Kidney glomerular epithelial cell (primary cell): Measurements from ENCODE around the gene UQCC2.

Source experiments
- DNase-seq: peaks from one replicate; lab custom pipeline; 2025; lab: John Stamatoyannopoulos, UW

The UQCC2 gene

GRCh38 chr6:33725891-33726673 is 14.6 kb upstream of the UQCC2 start:
- DNase-seq, result no peak

- no peak for DNase-seq
Measured at GRCh38 chr6:33725222-33725621, 13.7 kb upstream of the UQCC2 start.

DNA sequence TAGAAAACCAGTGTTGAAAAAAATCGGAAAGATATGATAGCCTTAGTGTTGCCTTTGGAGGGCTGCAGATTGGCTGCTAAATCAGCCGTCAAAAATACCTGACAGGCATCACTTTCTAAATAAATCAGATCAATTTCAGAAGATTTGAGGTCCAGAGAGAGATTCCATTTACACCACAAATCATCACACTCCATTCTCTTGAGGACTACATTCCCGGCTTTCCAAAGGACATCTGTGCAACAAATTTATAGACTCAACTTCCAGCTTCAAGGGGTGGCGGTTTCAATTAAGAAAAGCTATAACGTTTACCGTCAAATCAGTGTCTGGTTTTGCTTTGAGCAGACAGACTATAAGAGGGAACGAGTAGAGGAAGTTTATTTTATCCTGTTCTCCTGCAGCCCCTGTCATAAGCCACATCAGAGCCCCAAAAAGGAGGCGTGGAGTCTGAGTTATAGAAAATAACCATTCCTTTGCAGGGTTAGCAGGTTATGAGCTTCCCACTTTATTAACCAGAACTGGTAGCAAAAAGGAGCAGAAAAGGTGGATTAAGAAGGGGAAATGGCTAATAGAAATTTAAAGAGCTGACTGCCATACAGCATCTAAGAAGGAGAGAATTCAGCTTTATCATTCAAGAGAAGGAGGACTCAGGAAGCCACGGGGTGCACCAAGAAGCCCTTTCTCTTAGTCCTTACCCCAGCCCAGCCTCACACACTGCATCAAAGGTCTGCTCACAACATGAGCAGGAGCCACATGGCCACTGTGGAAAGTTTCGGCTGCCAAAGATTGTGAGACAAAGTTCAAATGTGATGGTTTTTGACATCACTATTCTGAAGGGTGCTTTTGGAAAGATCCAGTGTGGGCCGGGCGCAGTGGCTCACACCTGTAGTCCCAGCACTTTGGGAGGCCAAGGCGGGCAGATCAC is 12.9 kb upstream of the UQCC2 start:
- no peak for DNase-seq

- no peak for DNase-seq
Measured at GRCh38 chr6:33723371-33724085, 12.0 kb upstream of the UQCC2 start.

- no peak for DNase-seq
Measured at GRCh38 chr6:33722103-33722623, 10.7 kb upstream of the UQCC2 start.

GRCh38 chr6:33721508-33721907 is 10.0 kb upstream of the UQCC2 start:
- DNase-seq, result no peak

DNA sequence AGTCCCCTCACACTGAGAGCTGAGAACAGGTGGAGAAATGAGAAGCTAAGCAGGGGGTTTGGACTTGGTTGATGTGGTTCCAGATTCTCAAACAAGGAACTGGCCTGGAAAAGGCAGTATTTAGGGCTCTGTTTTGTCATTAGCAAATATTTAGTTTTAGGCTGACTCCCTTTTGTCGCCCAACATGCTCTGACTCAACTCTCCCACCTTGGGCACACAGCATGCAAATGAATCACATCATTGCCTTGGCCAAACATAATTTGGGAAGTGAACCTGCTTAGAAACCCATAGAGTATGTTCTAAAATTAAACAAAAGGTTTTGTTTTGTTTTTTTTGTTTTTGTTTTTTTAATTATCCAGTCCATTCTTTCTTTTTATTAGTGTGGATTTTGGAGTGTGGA is 9.5 kb upstream of the UQCC2 start:
- DNase-seq, result no peak

- DNase-seq, result no peak
Measured at GRCh38 chr6:33719326-33719987, 8.0 kb upstream of the UQCC2 start.

DNA sequence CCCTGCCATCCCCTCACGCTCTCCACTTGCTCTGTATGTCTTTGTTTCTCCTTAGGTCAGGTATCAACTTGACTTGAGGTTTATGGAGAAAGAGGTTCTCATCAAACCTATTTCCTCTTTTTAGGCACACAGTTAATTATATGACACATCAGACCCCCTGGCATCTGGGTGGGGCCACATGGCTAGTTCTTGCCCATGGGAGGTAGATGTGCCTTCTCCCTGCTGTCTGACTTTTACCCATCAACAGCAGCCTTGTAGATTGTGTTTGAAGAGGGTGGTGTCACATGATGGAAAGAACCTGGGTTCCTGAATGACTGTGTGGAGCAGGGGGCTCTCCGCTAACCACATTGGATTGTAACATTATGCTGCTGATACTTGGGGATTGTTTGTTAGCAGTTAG is 7.2 kb upstream of the UQCC2 start:
- DNase-seq, result no peak

DNA sequence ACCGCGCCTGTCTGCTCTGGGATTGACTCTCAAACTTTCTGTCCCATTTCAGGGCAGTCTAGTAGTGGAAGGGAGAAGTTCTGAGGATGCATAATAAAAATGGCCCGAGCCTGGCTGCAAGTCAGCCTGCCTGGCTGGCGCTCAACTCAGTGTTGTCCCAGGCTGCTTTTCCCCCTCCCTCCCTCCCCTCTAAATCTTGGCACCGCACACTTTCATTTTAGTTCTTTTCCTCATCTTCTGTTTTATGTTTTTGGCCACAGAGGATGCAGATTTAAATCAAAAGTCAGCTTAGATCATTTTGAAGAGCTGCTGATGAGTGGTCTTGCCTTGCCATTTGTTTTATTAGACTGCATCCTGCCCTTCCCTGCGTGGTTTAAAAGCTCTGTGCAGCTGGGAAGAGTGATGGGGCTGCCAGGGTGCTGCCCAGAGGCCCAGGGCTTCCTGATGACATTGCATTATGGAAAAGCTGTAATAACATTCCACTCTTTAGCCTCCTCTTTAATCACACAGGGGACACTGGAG is 6.5 kb upstream of the UQCC2 start:
- no peak for DNase-seq

- DNase-seq, result no peak
Measured at GRCh38 chr6:33716890-33717632, 5.6 kb upstream of the UQCC2 start.

DNA sequence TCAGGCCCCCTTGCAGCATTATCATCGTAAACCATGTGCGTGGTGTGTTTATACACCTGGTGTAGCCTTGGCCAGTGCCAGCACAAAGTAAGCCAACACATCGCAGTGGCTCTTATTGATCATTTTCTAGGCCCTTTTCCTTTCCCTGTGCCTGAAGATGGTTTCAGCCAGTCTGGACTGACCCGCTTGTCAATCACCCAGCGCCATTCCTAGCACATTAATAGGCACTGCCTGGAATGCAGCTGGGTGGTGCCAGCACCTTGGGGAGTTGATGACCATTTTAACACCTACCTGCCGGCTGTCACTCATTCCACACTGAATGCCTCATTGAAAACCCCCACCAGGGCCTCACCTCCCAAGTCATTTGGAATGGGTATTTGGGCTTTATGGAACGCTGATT is 4.9 kb upstream of the UQCC2 start:
- no peak for DNase-seq

DNA sequence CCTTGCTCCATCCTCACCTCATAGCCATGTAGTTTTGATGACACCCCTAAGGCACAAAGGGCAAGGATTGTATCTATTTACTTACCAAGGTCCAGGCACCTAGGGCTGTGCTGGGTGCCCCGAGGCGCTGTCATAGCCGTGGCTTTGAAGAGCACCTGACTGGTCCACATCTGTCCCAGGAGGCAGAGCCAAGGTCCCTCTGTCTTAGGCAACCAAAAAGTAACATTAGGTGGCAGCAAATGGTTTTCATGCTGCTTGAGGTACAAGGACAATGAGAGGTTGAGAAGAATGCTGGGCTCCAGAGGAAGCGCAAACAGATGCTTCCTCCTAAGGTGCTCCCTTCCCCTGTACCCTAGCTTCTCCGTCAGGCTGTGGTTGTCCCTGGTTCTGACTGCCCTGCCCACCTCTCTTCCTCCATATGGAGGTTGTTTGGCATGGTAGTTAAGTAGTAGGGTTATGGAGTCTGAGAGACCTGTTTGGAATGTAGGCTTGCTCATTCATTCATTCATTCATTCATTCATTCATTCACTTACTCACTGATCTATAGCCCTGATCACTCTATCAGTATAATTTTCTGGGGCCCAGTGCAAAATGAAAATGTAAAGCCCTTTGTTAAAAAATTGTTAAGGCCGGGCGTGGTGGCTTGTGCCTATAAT is 3.0 kb upstream of the UQCC2 start:
- no peak for DNase-seq

GRCh38 chr6:33713786-33714185 is 2.3 kb upstream of the UQCC2 start:
- no peak for DNase-seq

DNA sequence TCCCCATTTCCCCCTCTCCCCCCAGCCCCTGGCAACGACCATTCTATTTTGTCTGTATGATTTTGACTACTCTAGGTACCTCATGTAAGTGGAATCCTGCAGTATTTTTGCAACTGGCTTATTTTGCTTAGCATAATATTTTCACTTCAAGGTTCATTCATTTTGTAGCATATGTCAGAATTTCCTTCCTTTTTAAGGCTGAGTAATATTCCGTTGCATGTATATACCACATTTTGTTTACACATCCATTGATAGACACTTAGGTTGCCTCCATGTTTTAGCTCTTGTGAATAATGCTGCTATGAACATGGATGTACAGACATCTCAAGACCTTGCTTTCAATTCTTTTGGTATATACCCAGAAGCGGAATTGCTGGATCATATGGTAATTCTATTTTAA is 1.4 kb upstream of the UQCC2 start:
- no peak for DNase-seq

- DNase-seq, result no peak
Measured at GRCh38 chr6:33710296-33711121, 991 bp downstream of the UQCC2 start.

DNA sequence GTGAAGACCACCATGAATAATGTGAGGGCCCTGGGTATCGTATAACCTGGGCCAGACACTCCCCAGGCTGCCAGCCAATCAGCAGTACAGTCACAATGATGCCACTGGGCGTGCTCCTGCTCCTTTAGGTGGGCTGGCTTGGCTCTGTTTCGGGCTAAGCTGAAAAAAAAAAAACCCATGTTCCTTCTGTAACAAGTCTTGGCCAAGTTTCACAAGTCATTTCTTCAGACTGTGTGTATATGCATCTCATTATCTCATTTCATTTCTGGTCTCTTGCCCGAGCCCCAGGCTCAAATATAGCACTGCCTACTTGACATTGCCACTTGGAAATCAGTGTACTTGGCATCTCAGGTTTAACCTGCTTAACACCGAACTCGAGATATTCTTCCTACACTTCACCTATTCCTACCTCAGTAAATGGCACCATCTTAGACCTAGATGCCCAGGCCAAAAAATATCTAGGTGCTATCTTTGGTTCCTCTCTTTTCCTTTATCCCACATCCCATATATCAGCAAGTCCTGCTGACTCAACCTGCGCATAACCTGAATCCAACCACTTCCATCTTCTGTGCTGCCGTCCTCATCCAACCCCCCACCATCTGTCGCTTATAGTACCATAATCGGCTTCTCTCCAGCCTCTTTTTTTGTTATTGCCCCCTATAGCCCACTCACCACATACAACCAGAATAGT is 1.8 kb downstream of the UQCC2 start:
- DNase-seq, result no peak

DNA sequence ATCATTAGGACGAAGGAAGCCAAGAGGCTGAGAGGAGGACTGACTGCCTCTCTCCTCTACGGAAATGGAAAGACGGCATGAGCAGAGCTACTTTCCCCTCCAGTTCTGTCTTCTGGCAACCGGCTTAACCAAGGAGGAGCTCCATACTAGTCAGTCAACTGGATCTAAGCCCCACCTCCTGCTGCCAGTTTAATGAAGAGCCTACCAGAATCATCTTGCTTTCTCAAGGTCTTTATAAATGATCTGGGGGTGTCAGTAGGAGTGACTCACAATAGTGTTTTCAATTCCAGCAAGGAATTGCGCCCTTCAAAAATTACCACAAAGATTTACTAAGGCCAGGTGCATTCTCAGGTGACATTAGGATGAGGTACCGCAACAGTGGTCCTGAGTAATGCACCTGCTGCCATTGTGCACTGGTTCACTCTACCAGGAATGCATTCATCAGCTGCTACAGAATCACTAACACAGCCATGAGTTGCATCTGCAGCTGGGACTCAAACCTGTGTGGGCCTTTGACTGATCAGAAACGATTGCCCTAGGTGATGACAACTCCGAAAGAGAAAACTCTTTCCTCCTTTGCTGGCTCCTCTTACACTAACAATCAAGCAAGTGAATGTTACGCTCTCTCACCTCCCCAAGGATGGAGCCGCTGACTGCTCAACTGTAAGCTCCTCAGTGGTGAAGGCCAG is 2.8 kb downstream of the UQCC2 start:
- no peak for DNase-seq
